NCI-H1105 (cell line): ENCODE data around the gene PLEKHA7.

Experiments used
- DNase-seq: peaks from one replicate; lab custom pipeline; 2025; lab: John Stamatoyannopoulos, UW

PLEKHA7 gene

GRCh38 chr11:16773981-16774935 lies 240.0 kb downstream of the PLEKHA7 start:
- DNase-seq, result no peak

- DNase-seq, result no peak
These were observed 242.1 kb downstream of the PLEKHA7 start for GRCh38 chr11:16772141-16772512.

- no peak for DNase-seq
These were observed 242.7 kb downstream of the PLEKHA7 start for GRCh38 chr11:16771350-16772140.

- no peak for DNase-seq
These were observed 244.2 kb downstream of the PLEKHA7 start for GRCh38 chr11:16770016-16770415.

- DNase-seq, result no peak
These were observed 244.8 kb downstream of the PLEKHA7 start for GRCh38 chr11:16769386-16769785.

GRCh38 chr11:16767957-16768356 lies 246.3 kb downstream of the PLEKHA7 start:
- DNase-seq, result no peak

GRCh38 chr11:16767137-16767536 lies 247.1 kb downstream of the PLEKHA7 start:
- no peak for DNase-seq

- no peak for DNase-seq
These were observed 249.3 kb downstream of the PLEKHA7 start for GRCh38 chr11:16764888-16765287.

- no peak for DNase-seq
These were observed 250.5 kb downstream of the PLEKHA7 start for GRCh38 chr11:16763746-16764145.

- no peak for DNase-seq
These were observed 254.2 kb downstream of the PLEKHA7 start for GRCh38 chr11:16759857-16760508.

- no peak for DNase-seq
These were observed 255.7 kb downstream of the PLEKHA7 start for GRCh38 chr11:16758382-16759024.

- no peak for DNase-seq
These were observed 263.8 kb downstream of the PLEKHA7 start for GRCh38 chr11:16750417-16750816.

GRCh38 chr11:16749666-16750065 lies 264.5 kb downstream of the PLEKHA7 start:
- no peak for DNase-seq

GRCh38 chr11:16749092-16749491 lies 265.1 kb downstream of the PLEKHA7 start:
- DNase-seq, result no peak

GRCh38 chr11:16745950-16746605 lies 268.1 kb downstream of the PLEKHA7 start:
- no peak for DNase-seq

GRCh38 chr11:16744128-16744725 lies 270.0 kb downstream of the PLEKHA7 start:
- DNase-seq, result no peak

GRCh38 chr11:16743478-16743877 lies 270.7 kb downstream of the PLEKHA7 start:
- no peak for DNase-seq

GRCh38 chr11:16741473-16741872 lies 272.7 kb downstream of the PLEKHA7 start:
- DNase-seq, result no peak

- peak; percentile 14 for DNase-seq
These were observed 275.0 kb downstream of the PLEKHA7 start for GRCh38 chr11:16738947-16739815.
